B cell (primary cell): ENCODE data around the gene ZNF598. TPM values are rescaled to one million over a fixed set of nuclear protein-coding genes. Genes with fewer than 3 reads are reported as not detected.
"Not testable (repeated sequence)": the region's sequence is repeated elsewhere in the genome, so short reads cannot be mapped to it uniquely, and the experiment has no call there.

ENCODE experiments used
- ATAC-seq: fragments of 200-7000 bp; cut with Tn5 transposase; one replicate; pipeline ENCODE4 v1.10.0; 2021; ENCODE audit warnings: low read depth, mild to moderate bottlenecking, moderate number of reproducible peaks, moderate library complexity
- CTCF ChIA-PET: fragments of 350-600 bp; sonication (Branson Sonifier 250); formaldehyde crosslinking; loops from one replicate; lab custom pipeline; 2021; ENCODE audit warnings: antibody characterized with exemption, inconsistent platforms; lab: Charles Lee
- POLR2A ChIA-PET: fragments of 350-600 bp; sonication (Branson Sonifier 250); formaldehyde crosslinking; loops from one replicate; lab custom pipeline; 2021; ENCODE audit warnings: antibody characterized with exemption; lab: Charles Lee
- DNase-seq: peaks from one replicate; pipeline ENCODE4 v3.0.0; 2013
- H2AFZ ChIP-seq: 2 replicates; pipeline ENCODE4 v1.6.1; 2012; ENCODE audit warnings: mild to moderate bottlenecking, low read depth, low read length; ENCODE audit not compliant: insufficient read depth, poor library complexity, severe bottlenecking
- H3K27ac ChIP-seq, 2 donors: 1 replicate in 1 of 2; 2 replicates in 1 of 2; pipeline ENCODE4 v1.5.1; 2012 to 2013; ENCODE audit warnings: low read length in 2 of 2, mild to moderate bottlenecking in 2 of 2, moderate library complexity in 1 of 2
- H3K27me3 ChIP-seq, 4 experiments: fragments of 200-600 bp in 1 of 4; sonication (generic) in 1 of 4; replicated peaks in 1 of 4; 1 replicate in 2 of 4; 2 replicates in 2 of 4; pipeline versions ENCODE4 v1.6.1 to v1.7.0; 2013 to 2016; ENCODE audit warnings: low read length in 3 of 4, mild to moderate bottlenecking in 2 of 4, mixed read lengths in 1 of 4, moderate library complexity in 1 of 4; ENCODE audit not compliant: insufficient read depth in 4 of 4, control insufficient read depth in 3 of 4; ENCODE audit errors: control extremely low read depth in 1 of 4
- H3K36me3 ChIP-seq, 2 experiments: replicated peaks in 1 of 2; 1 replicate in 1 of 2; 2 replicates in 1 of 2; pipeline versions ENCODE4 v1.6.1 to v1.7.1; 2013; ENCODE audit warnings: low read length in 1 of 2; ENCODE audit not compliant: insufficient read depth in 2 of 2, control insufficient read depth in 1 of 2; ENCODE audit errors: control extremely low read depth in 1 of 2, extremely low read depth in 1 of 2
- H3K4me1 ChIP-seq, 2 donors: fragments of 200-600 bp in 1 of 2; sonication (generic) in 1 of 2; 1 replicate in 1 of 2; 2 replicates in 1 of 2; pipeline versions ENCODE4 v1.5.1 to v1.6.1; 2013 to 2017; ENCODE audit warnings: low read length in 2 of 2; ENCODE audit not compliant: control insufficient read depth in 2 of 2, insufficient read depth in 2 of 2
- H3K4me2 ChIP-seq: replicated peaks from 2 replicates; pipeline ENCODE3; 2012; ENCODE audit warnings: mild to moderate bottlenecking, low read depth, low read length; ENCODE audit not compliant: poor library complexity, severe bottlenecking
- H3K4me3 ChIP-seq, 5 experiments: fragments of 200-600 bp in 1 of 5; sonication (generic) in 1 of 5; 1 replicate in 3 of 5; 2 replicates in 2 of 5; pipeline versions ENCODE4 v1.5.1 to v1.7.0; 2011 to 2016; ENCODE audit warnings: low read length in 4 of 5, mild to moderate bottlenecking in 4 of 5, low read depth in 2 of 5, control low read depth in 1 of 5, moderate library complexity in 1 of 5; ENCODE audit not compliant: insufficient read depth in 1 of 5; ENCODE audit errors: control extremely low read depth in 1 of 5, extremely low read depth in 1 of 5
- H3K79me2 ChIP-seq: fragments of 200-600 bp; sonication (generic); one replicate; pipeline ENCODE4 v1.6.0; 2016; ENCODE audit warnings: low read length; ENCODE audit not compliant: control insufficient read depth, insufficient read depth
- H3K9ac ChIP-seq: fragments of 200-600 bp; sonication (generic); 2 replicates; pipeline ENCODE4 v1.6.1; 2017; ENCODE audit warnings: mild to moderate bottlenecking, low read length, moderate library complexity
- H3K9me3 ChIP-seq, 3 donors: one replicate each; pipeline versions ENCODE4 v1.6.1 to v1.7.1; 2013; ENCODE audit warnings: low read length in 2 of 3; ENCODE audit not compliant: control insufficient read depth in 2 of 3, insufficient read depth in 1 of 3; ENCODE audit errors: control extremely low read depth in 1 of 3
- H4K20me1 ChIP-seq: 2 replicates; pipeline ENCODE4 v1.6.0; 2012; ENCODE audit warnings: mild to moderate bottlenecking, low read length; ENCODE audit not compliant: insufficient read depth, control insufficient read depth, poor library complexity, severe bottlenecking
- H3K27ac Mint-ChIP-seq: one replicate; pipeline ENCODE4 v1.8.0; 2021; ENCODE audit warnings: mixed read lengths
- H3K27me3 Mint-ChIP-seq: one replicate; pipeline ENCODE4 v1.8.0; 2021; ENCODE audit warnings: mixed read lengths
- H3K4me1 Mint-ChIP-seq: one replicate; pipeline ENCODE4 v1.8.0; 2021; ENCODE audit warnings: mixed read lengths
- H3K4me3 Mint-ChIP-seq: one replicate; pipeline ENCODE4 v1.8.0; 2021; ENCODE audit warnings: mixed read lengths
- H3K9me3 Mint-ChIP-seq: one replicate; pipeline ENCODE4 v1.8.0; 2022; ENCODE audit warnings: mixed read lengths; ENCODE audit not compliant: insufficient read depth
- CTCF ChIP-seq: fragments of 200-600 bp; IDR thresholded peaks from one replicate; pipeline ENCODE4 v1.8.0; 2022; ENCODE audit warnings: antibody characterized with exemption, mild to moderate bottlenecking
- EZH2 ChIP-seq: IDR thresholded peaks from 2 replicates; pipeline ENCODE4 v1.6.1; 2012; ENCODE audit warnings: borderline replicate concordance, low read depth, mild to moderate bottlenecking, moderate library complexity, low read length; ENCODE audit not compliant: insufficient read depth, poor library complexity, severe bottlenecking
- WGBS: methylation state at CpG from one replicate; pipeline ENCODE4 v1.1.5; 2013; ENCODE audit warnings: missing lambda C conversion rate; ENCODE audit not compliant: insufficient coverage; 5-methylcytosine and 5-hydroxymethylcytosine counted together
- intact Hi-C: fragments of 100-400 bp; cut with micrococcal nuclease; formaldehyde crosslinking; loops from one replicate; pipeline ENCODE4 v1.10.0; 2022
- polyA plus RNA-seq: library from polyadenylated mRNA; depleted of rRNA; stranded (reverse); fragments of >200 nt; gene quantifications from 2 replicates; pipeline ENCODE4 v1.2.3, GENCODE V29; 2012
- total RNA-seq, 2 donors: library from RNA; stranded (reverse); fragments of 120-200 nt in 1 of 2; gene quantifications; 1 replicate in 1 of 2; 2 replicates in 1 of 2; pipeline versions ENCODE4 v1.2.3 to v1.2.4, GENCODE V29; 2013 to 2022

The ZNF598 gene
- total and polyA plus RNA-seq, 2 donors (not counting 1 experiment from before 2014, with no cell fraction given) = 49.5 to 61.5 TPM

GRCh38 chr16:1963806-1964505, 45.7 kb downstream of the ZNF598 start:
- H2AFZ ChIP-seq = no peak overlapping the region
- H3K27ac Mint-ChIP-seq = peak overlapping the region; percentile 97
- no peaks in the 10 kb centered on the region for H3K27me3 ChIP-seq
- no peaks in the 10 kb centered on the region for H3K27me3 Mint-ChIP-seq
- peak overlapping the region; percentile 94 for H3K4me3 Mint-ChIP-seq
- POLR2A ChIA-PET = interaction anchor here (0.5 to 2.9 kb wide), 14 partner anchors 9 to 919 kb away, joined by 3 to 36 read pairs (median 4); partner anchors contain the start of genes FLYWCH2, GFER, MSRB1 and NUBP2
- H3K4me1 Mint-ChIP-seq = peaks cover 45% of the 10 kb centered on the region
- TF ChIP-seq EZH2 (no peak), CTCF (peak; percentile 21)
- peak overlapping the region; percentile 83 to 100 for H3K27ac ChIP-seq
- WGBS = 7% methylated on average over 44 of the region's 44 CpGs
- H3K9me3 ChIP-seq = no peaks in the 10 kb centered on the region
- H3K4me2 ChIP-seq = peak overlapping the region; percentile 90
- intact Hi-C loops = loop anchor here (1.0 to 2.0 kb wide), 5 partner anchors 8 to 191 kb away; partner anchors contain the start of genes TBL3, TRAF7 and ZNF598
- H3K9ac ChIP-seq = peak overlapping the region; percentile 98
- H3K79me2 ChIP-seq = peaks cover 34% of the 10 kb centered on the region
- peaks cover 28 to 54% of the 10 kb centered on the region in 2 donors for H3K4me1 ChIP-seq
- H3K9me3 Mint-ChIP-seq = no peaks in the 10 kb centered on the region
- peak overlapping the region; percentile 60 to 94 (median 76) for H3K4me3 ChIP-seq
- H3K36me3 ChIP-seq = peaks cover 0 to 29% of the 10 kb centered on the region in 2 experiments
- peak; percentile 15 for ATAC-seq
- no peak for DNase-seq
- CTCF ChIA-PET = interaction anchor here (0.6 to 2.0 kb wide), 7 partner anchors 20 to 189 kb away, joined by 3 to 6 read pairs (median 3); partner anchors contain the start of genes GFER, MSRB1 and SYNGR3
- peaks cover 23% of the 10 kb centered on the region for H4K20me1 ChIP-seq

GRCh38 chr16:1962161-1963153, 47.2 kb downstream of the ZNF598 start:
- 81% methylated on average over 25 of the region's 37 CpGs for WGBS
- H3K4me3 ChIP-seq, H3K9ac ChIP-seq, POLR2A ChIA-PET, H3K27me3 Mint-ChIP-seq, intact Hi-C loops, H3K27me3 ChIP-seq, H3K9me3 Mint-ChIP-seq, DNase-seq, ATAC-seq, H3K9me3 ChIP-seq, H2AFZ ChIP-seq: not testable (repeated sequence)
- Histone ChIP-seq H4K20me1 (peaks cover 23% of the 10 kb centered on the region), H3K36me3 (peaks cover 0 to 29% of the 10 kb centered on the region in 2 experiments), H3K4me2 (peak overlapping the region; percentile 90), H3K4me1 (peaks cover 31 to 58% of the 10 kb centered on the region in 2 donors), H3K79me2 (peaks cover 36% of the 10 kb centered on the region), H3K27ac (peak overlapping the region in 1 of 2 donors; percentile 18)
- peak overlapping the region; percentile 94 for H3K4me3 Mint-ChIP-seq
- peak overlapping the region; percentile 79 for H3K27ac Mint-ChIP-seq
- CTCF ChIA-PET = interaction anchor here (1.4 kb wide), 1 partner anchor 178 kb away, joined by 3 read pairs; no protein-coding TSS in a partner anchor
- H3K4me1 Mint-ChIP-seq = peaks cover 46% of the 10 kb centered on the region
